HG02610 (cell line): ENCODE data around the gene YWHAB.

Source experiments
- ATAC-seq: cut with Tn5 transposase; IDR thresholded peaks from one replicate; pipeline ENCODE4 v1.9.1; 2021; ENCODE audit warnings: mild to moderate bottlenecking, moderate library complexity; ENCODE audit not compliant: unreplicated experiment

The YWHAB gene

DNA sequence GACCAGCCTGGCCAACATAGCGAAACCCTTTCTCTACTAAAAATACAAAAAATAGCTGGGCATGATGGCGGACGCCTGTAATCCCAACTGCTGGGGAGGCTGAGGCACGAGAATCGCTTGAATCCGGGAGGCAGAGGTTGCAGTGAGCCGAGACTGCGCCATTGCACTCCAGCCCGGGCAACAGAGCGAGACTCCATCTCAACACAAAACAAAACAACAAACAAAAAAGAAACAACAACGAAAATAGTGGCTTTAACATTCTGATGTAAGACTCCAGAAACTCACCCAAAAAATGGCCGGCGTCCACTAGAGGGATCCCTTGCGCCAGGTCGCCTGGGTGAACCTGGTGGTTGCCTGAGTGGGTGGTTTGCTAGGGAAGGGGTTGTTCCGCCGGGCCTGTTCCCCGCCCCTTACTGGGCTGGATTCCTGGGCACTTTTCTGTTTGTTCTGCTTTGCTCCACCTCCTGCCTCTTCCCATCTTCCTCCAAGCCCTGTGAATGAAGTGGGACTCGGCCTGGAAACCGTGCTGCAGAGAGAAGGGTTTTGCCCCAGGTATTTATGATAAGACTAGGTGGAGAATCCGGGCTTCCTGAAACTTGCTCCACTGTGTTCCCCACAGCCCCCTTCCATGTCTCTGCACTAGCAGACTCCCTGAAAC, 25.9 kb downstream of the YWHAB start:
- ATAC-seq, result no peak

DNA sequence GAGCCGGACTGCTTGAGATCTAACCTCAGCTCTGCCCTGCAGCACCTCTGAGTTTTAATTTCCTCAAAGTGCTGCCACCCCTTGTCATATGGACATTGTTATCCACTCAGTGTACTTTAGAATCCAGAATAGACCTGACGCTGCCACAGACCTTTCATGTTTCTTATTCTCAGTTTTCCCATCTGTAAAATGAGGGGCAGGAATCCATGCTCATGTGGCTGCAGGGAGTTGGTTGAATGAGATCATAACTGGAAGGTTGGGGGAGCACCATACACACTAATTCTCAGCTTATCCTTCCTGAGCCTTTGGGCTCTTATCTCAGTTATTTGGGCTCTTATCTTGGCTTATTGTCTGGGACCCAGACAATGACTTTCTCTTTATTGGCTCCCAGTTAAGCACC, 26.7 kb downstream of the YWHAB start:
- ATAC-seq, result no peak

DNA sequence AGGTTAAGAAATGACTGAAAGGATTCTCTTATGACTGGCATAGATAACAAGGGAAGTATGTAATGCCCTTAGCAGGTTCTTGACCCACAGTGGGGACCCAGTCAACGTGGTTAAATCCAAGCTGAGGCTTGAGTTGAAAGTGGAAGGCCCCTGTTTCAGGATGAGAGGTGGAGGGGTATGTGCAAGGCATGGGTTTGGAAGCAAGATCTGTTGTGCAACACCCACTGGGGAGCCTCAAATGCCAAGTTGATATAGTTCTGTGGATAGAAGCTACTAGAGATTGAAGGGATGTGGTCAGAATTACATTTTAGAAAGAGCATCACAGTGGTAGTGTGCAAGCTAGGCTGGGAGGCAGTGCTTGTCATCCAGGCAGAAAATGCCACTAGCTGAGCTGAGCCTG, 29.4 kb downstream of the YWHAB start:
- ATAC-seq, result no peak

DNA sequence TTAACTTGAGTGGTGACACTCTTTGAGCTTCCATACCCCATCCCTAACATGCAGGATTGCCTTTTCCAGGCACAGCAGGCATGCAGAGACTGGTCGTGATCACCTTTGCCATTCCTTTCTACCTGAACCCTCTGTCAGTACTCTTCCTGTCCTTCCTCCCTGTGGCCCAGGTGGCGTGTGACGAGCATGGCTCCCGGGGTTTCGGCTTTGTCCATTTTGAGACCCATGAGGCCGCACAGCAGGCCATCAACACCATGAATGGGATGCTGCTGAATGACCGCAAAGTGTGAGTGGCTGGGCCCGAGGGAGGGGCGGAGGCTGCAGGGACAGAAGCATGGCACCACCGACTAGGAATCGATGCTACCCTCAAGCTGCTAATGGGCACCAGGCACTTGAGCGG, 31.1 kb downstream of the YWHAB start:
- no peak for ATAC-seq

DNA sequence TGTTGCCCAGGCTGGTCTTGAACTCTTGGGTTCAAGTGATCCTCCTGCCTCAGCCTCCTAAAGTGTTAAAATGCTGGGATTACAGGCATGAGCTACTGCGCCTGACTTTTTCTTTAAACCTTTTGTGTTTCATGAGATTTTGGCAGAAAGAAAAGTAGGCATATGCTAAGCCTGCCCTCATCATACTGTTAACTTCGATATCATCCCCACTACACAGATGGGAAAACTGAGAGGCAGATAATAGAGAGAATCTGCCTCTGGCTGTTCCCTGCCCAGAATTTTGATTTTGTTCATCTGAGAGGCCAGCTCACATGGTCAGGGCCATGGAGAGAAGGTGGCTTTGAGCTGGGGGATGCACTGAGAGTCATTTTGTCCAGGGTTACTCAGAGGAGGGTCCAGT, 31.9 kb downstream of the YWHAB start:
- ATAC-seq, result no peak

DNA sequence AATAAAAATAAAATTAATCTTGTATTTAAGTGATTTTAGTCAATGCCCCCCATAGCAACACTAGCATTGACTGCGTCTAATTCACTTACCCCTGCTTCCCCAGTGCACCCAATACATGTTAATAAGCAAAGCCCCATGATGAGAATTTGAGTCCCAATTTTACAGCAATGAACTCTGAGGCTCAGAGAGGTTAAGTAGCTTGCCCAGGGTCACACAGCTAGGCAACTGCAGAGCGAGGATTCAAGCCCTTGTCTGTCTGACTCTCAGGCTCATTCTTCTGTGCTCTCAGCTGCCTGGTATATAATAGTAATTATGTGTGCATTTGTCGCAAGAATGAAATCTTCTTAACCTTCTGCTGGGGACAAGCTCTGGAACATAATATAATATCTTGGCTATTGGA, 32.8 kb downstream of the YWHAB start:
- ATAC-seq, result no peak

DNA sequence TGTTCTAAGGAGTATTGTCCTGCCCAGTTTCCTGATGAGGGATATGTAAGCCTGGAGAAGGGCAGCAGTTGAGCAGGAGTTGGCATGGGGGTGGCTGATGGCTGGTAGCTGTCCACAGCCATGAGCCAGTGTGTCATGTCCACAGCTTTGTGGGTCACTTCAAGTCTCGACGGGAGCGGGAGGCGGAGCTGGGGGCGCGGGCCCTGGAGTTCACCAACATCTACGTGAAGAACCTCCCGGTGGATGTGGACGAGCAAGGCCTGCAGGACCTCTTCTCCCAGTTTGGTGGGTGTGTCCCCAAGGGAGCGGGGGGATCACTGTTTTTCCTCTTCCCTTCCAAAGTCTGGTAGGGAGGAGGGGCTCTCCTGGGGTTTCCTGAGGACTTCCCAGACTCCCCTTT, 33.3 kb downstream of the YWHAB start:
- no peak for ATAC-seq

DNA sequence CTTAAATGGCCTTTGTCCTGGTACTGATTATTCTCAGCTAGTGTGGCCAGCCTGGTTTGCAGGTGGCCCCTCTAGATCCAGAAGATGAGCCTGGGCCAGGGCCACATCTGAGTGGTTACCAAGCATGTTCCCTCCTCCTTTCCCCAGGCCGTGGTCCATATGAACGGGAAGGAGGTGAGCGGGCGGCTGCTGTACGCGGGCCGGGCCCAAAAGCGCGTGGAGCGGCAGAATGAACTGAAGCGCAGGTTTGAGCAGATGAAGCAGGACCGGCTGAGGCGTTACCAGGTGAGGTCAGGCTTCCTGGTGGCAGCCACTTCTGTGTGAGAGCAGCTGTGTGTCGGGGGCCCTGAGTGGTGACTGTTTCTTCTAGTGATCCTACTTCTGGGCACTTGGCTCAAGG, 35.9 kb downstream of the YWHAB start:
- no peak for ATAC-seq

DNA sequence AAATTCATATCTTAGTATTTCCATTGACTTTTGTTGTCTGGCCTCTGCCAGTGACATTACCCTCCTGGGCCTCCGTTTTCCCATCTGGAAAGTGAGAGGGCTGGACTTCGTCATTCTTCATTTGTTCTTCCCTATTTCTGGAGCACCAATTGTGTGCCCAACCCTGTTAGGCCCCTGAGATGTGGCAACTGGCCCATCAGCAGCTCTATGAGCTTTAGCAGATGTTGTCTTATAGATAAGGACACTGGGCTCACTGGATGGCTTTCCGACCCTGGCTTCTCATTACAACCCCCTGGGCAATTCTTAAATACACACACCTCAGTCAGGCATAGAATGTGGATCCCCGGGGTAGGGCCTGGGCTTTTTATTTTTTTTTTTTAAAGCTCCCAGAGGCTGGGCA, 39.0 kb downstream of the YWHAB start:
- ATAC-seq, result no peak

DNA sequence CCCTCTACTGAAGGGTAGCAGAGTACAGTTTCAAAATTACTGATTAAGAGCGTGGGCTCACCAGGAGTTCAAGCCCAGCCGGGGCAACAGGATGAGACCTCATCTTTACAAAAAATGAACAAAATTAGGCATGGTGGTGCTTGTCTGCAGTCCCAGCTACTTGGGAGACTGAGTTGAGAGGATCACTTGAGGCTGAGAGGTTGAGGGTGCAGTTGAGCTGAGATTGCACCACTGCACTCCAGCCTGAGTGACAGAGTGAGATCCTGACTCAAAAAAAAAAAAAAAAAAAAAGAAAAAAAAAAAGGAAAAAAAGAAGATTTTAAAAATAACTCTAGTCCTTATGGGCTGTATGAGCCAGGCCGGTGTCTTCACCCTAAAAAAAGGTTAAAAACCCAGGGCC, 43.1 kb downstream of the YWHAB start:
- no peak for ATAC-seq

DNA sequence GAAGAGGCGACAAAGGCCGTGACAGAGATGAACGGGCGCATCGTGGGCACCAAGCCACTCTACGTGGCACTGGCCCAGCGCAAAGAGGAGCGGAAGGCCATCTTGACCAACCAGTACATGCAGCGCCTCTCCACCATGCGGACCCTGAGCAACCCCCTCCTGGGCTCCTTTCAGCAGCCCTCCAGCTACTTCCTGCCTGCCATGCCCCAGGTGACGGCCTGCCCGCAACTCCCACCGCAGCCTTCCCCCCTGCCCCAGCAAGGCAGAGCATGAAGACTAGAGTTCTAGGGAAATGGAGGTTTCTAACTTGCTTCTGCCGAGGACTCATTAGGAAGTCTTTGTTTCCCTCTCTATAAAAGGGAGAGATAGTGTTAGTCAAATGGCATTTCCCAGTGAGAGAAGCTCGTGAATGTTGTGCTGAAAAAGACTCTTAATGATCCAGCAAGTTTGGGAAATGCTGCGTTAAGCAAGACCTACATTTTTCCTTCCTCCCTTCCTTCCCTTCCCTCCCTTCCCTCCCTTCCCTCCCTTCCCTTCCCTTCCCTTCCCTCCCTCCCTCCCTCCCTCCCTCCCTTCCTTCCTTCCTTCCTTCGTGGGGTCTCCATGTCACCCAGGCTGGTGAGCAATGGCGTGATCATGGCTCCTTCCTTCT, 45.1 kb downstream of the YWHAB start:
- no peak for ATAC-seq

DNA sequence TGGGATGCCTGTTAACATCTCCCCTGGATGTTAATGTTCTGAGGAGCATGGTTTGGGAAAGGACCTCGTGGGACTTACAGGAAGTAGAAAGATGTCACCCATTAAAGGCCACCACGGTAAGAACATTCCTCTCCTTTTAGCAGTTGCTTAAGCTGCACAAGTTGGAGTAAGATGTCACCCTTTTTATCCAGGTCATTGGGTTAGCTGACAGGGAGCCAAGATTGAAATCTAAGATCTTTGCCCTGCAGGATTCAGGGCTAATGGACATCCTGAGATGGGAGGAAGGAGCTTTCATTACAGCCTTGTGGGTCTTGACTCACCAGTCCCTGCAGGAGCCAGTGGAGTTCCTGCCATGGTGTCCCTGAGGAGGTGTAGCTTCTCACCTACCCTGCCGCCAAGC, 46.4 kb downstream of the YWHAB start:
- ATAC-seq, result no peak

DNA sequence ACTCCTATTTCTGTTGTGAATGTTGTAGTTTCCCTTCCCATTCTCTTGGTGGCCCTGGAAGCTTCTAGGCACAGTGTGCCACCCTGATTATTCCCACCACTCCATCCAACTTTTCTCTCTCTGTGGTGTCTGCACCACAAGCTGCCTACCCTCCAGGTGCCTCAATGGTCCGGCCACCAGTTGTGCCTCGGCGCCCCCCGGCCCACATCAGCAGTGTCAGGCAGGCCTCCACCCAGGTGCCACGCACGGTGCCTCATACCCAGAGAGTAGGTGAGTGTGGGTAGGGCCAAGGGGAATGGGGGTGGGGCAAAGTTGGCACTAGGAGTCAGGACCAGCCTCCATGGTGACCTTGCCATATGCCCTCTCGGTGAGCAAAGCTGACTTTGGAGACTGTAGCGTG, 47.4 kb downstream of the YWHAB start:
- ATAC-seq, result no peak

DNA sequence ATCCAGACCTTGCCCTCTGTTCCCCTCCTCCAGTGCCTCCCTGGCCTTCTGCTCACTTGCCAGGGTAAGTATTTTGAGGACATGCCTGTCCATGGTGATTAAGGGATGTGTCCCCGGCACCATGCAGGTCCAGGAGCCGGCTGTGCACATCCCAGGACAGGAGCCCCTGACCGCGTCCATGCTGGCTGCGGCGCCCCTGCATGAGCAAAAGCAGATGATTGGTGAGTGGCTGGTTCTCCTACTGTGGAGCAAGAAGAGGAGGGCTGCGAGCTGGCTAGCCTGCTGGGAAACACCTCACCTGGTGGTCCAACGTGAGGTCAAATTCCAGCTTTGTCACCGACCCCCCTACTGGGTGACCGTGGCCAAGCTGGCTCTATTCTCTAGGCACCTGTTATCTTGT, 51.0 kb downstream of the YWHAB start:
- ATAC-seq, result no peak

DNA sequence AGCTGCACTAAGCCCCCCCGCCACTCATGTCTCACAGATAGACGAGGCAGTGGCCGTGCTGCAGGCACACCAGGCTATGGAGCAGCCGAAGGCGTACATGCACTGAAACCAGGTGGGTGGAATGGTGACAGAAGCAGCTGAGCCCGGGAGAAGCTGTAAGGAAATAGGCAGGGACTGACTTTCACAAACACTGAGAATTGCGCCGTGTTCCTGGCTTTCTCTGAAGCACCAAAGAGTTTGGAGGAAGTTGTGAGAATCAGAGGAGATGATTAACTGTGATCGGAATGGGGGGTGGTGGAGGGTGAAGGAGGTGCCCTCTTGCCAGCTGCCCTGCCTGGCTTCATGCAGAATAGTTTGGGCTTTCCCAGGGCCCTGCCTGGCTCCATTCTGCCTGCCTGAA, 53.1 kb downstream of the YWHAB start:
- no peak for ATAC-seq

DNA sequence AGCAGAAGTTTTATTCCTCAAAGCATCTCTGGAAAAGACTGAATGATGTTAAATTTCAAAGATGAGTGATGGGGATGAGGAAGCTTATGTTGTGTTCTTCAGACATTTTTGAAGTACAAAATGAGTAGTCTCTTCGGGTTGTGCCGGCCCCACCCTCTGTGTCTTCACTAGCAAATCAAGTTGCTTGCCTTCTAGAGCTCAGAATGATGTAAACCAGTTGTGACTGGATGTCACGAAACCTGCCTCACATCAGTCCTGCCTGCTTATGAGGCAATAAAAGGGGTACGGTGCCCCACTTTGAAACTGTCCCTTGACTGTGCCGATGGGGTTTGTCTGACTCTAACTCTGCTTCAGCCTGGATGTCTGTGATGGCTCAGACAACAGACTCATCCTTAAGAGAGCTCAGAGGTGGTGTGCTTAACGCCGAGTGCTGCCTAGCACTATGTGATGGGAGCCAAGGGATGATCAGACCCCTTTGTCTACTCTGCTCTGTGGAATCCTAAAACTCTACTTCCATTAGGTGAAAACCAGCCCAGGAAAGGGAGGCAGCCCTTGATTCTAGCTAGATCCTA, 55.7 kb downstream of the YWHAB start:
- ATAC-seq, result no peak

DNA sequence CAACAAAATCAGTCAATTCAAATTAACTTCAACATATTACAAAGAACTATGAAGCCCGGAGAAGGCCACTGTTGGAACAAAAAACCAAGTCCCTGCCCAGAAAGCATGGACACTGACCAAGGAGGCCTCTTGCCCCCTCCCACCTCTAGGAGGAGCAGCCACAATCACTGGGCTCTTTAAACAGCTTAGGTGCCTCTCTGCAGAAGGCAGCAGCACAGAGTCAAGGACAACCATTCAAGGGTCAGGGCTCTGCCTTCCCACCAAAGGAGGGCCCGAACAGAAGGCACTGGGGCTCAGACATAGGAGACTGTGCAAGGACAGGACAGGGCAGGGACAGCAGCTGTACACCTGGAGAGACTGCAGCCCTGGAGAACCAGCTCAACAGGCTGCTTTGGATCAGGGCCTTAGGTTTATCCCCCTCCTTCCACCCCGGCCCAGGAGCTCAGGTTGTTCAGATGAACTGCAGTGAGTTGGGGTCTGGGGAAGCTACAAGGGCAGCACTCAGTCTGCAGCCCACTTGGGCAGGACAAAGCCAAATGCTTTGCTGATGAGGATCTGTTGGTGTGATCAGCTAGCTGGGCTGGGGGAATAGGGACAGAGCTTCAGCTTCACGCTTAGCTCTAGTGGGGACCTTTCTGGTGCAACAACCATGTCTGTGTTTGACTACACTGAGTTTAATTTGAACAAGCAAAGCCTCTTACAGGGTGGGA, 56.9 kb downstream of the YWHAB start:
- no peak for ATAC-seq

DNA sequence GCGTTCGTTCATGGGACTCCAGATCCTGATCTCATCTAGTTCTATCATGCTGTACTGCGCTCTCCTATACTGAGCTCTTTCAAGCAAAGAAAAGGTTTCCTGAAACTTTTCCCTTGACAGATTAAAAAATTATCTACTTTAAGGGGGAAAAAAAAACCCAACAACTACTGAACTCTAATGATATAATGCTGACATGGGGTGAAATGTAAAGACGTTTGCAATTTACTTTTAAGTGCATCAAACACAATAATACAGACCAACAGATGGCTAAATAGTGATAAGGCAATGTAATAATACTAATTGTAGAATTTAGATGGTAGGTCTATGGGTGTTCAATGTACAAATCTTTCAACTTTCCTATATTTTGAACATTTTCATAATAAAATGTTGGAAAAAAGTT, 58.3 kb downstream of the YWHAB start:
- ATAC-seq, result no peak

DNA sequence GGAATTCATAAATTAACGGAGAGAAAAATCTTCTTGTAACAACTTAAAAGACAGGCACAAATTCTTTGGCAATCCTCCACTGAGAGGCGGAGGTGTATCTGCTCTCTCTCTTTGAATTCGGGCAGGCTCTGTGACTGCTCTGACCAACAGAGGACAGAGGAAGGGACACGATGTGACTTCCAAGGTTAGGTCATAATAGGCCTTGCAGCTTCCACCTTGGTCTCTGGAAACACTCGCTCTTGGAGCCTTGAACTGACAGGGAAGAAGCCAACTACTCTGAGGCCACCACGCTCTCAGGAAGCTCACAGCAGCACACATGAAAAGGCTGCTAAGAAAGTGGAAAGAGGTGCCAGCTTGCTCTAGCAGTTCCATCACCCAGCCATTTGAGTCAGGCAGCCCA, 59.8 kb downstream of the YWHAB start:
- ATAC-seq, result no peak

DNA sequence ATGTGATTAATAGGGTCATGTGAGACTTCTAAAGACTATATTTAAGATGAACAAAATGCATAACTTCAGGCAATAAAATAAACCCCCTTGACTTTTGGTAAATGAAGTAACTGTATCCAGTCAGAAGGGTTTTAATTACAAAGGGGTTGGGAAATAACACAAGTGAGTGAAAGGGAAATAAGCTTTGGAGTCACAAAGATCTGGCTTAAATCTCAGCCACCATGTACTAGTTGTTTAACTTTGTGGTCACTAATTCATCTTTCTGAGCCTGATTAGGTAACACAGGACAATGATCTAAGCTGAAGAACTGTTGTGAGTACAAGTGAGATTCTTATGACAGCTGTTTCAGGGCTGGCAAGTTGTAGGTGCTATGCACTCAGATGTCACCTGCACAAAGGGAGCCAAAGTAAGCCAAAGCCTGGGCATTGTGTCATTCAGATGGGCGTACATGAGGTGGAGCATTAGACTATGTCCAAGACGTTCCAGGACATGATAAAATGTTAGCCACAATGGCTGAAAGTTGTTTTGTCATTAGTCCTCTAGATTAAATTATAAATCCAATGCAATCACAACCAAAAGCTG, 60.9 kb downstream of the YWHAB start:
- ATAC-seq, result no peak

DNA sequence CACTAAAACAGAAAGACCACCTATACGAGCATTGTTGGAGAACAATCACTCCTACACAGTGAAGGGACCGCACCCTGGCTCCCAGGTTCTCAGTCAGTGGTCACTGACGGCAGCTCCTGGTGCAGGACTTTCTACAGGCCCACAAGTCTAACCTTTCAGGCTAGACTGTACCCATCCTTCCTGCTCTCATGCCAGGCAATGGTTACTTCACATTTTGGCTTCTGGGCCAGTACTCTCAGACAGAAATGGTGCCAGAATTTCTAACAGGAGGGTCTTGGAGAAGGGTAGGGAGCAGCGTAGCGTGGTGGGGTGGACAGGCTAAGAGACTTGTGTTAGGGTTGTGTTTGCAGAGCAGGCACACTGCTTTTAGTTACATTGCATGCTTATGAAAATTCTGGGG, 62.6 kb downstream of the YWHAB start:
- ATAC-seq, result no peak

DNA sequence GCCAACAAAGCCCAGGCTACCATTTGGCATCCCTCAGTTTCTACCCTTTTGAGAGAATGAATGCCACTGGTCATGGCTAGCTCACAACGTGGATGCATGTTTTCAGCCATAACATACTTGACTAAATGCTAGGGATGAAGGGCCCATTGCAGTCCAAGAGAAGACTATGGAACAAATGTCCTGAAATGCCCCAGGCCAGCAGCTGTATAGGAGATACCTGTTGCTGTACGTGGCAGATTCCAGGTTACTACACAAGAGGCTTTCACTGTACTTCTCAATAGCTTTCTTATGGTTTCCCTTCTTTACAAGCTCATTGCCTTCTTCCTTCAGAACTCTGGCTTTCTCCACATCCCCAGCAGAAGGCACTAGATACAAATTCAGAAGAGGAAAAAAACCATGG, 63.0 kb downstream of the YWHAB start:
- ATAC-seq, result no peak
